Parathyroid adenoma (tissue), 2 donors: ENCODE data around the gene HDAC4.

Experiments used
- H2AFZ ChIP-seq: fragments of 300-600 bp; sonication (generic); one replicate; pipeline ENCODE4 v1.7.0; 2017; ENCODE audit warnings: antibody characterized with exemption, mild to moderate bottlenecking
- H3K27ac ChIP-seq: fragments of 300-600 bp; sonication (generic); one replicate; pipeline ENCODE4 v1.7.0; 2017
- H3K27me3 ChIP-seq: fragments of 300-600 bp; sonication (generic); one replicate; pipeline ENCODE4 v1.7.0; 2017; ENCODE audit warnings: low read length; ENCODE audit not compliant: control insufficient read depth, insufficient read depth
- H3K36me3 ChIP-seq: fragments of 300-600 bp; sonication (generic); one replicate; pipeline ENCODE4 v1.7.0; 2017; ENCODE audit warnings: low read length; ENCODE audit not compliant: control insufficient read depth, insufficient read depth
- H3K4me1 ChIP-seq: fragments of 300-600 bp; sonication (generic); one replicate; pipeline ENCODE4 v1.7.0; 2017; ENCODE audit warnings: control low read depth
- H3K4me2 ChIP-seq: fragments of 300-600 bp; sonication (generic); one replicate; pipeline ENCODE4 v1.7.0; 2017; ENCODE audit warnings: low read length
- H3K4me3 ChIP-seq: fragments of 300-600 bp; sonication (generic); one replicate; pipeline ENCODE4 v1.7.0; 2017; ENCODE audit warnings: low read depth, low read length
- H3K79me2 ChIP-seq: fragments of 300-600 bp; sonication (generic); one replicate; pipeline ENCODE4 v1.7.0; 2017; ENCODE audit warnings: control low read depth
- H3K9ac ChIP-seq: fragments of 300-600 bp; sonication (generic); one replicate; pipeline ENCODE4 v1.7.0; 2017; ENCODE audit warnings: mild to moderate bottlenecking
- H3K9me3 ChIP-seq: fragments of 300-600 bp; sonication (generic); one replicate; pipeline ENCODE4 v1.7.0; 2017; ENCODE audit warnings: low read length; ENCODE audit not compliant: control insufficient read depth
- TF ChIP-seq, protein P1 (sequence below): fragments of 300-600 bp; sonication (generic); IDR thresholded peaks from one replicate; pipeline ENCODE4 v1.7.0; 2017; ENCODE audit warnings: antibody characterized with exemption, mild to moderate bottlenecking
- donor health status: primary hyperparathyroidism.

The HDAC4 gene

DNA sequence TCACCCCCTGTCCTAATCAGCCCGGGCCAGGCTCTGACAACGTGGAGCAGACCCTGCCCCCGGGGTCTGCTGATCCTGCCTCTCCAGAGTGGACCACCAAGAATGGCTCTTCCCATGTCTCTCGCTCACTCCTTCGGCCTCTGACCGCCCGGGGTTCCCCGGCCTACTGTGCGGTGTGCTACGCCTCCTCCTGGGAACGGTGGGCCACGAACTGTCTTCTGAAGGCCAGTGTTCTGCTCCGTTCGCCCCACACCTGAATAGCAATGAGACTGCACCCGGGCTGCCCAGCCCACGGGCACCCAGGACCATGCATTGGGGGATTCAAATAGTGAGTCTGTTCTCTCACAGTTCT lies 363.3 kb downstream of the HDAC4 start:
- Histone ChIP-seq H3K27me3 (no peaks in the 10 kb centered on the region), H3K4me3 (no peak overlapping the region), H3K4me2 (no peak overlapping the region), H3K27ac (no peak overlapping the region), H3K9me3 (no peaks in the 10 kb centered on the region), H2AFZ (no peak overlapping the region), H3K9ac (no peak overlapping the region), H3K79me2 (no peaks in the 10 kb centered on the region), H3K4me1 (no peaks in the 10 kb centered on the region), H3K36me3 (no peaks in the 10 kb centered on the region)
- TF ChIP-seq, protein P1, sequence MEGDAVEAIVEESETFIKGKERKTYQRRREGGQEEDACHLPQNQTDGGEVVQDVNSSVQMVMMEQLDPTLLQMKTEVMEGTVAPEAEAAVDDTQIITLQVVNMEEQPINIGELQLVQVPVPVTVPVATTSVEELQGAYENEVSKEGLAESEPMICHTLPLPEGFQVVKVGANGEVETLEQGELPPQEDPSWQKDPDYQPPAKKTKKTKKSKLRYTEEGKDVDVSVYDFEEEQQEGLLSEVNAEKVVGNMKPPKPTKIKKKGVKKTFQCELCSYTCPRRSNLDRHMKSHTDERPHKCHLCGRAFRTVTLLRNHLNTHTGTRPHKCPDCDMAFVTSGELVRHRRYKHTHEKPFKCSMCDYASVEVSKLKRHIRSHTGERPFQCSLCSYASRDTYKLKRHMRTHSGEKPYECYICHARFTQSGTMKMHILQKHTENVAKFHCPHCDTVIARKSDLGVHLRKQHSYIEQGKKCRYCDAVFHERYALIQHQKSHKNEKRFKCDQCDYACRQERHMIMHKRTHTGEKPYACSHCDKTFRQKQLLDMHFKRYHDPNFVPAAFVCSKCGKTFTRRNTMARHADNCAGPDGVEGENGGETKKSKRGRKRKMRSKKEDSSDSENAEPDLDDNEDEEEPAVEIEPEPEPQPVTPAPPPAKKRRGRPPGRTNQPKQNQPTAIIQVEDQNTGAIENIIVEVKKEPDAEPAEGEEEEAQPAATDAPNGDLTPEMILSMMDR = no peak

GRCh38 chr2:239036819-239037558 lies 363.8 kb downstream of the HDAC4 start:
- H3K36me3 ChIP-seq = no peaks in the 10 kb centered on the region
- no peak overlapping the region for H3K4me3 ChIP-seq
- H2AFZ ChIP-seq = no peak overlapping the region
- H3K27me3 ChIP-seq = no peaks in the 10 kb centered on the region
- no peaks in the 10 kb centered on the region for H3K79me2 ChIP-seq
- no peaks in the 10 kb centered on the region for H3K4me1 ChIP-seq
- no peaks in the 10 kb centered on the region for H3K9me3 ChIP-seq
- no peak overlapping the region for H3K27ac ChIP-seq
- TF ChIP-seq, protein P1 = no peak
- no peak overlapping the region for H3K4me2 ChIP-seq
- no peak overlapping the region for H3K9ac ChIP-seq

- TF ChIP-seq, protein P1 = no peak
- H3K4me3 ChIP-seq = no peak overlapping the region
- H3K9me3 ChIP-seq = no peaks in the 10 kb centered on the region
- no peak overlapping the region for H3K9ac ChIP-seq
- no peak overlapping the region for H2AFZ ChIP-seq
- no peak overlapping the region for H3K4me2 ChIP-seq
- H3K27ac ChIP-seq = no peak overlapping the region
- H3K27me3 ChIP-seq = no peaks in the 10 kb centered on the region
- H3K36me3 ChIP-seq = no peaks in the 10 kb centered on the region
- no peaks in the 10 kb centered on the region for H3K4me1 ChIP-seq
- no peaks in the 10 kb centered on the region for H3K79me2 ChIP-seq
Measured at GRCh38 chr2:239035997-239036731, 364.7 kb downstream of the HDAC4 start.

DNA sequence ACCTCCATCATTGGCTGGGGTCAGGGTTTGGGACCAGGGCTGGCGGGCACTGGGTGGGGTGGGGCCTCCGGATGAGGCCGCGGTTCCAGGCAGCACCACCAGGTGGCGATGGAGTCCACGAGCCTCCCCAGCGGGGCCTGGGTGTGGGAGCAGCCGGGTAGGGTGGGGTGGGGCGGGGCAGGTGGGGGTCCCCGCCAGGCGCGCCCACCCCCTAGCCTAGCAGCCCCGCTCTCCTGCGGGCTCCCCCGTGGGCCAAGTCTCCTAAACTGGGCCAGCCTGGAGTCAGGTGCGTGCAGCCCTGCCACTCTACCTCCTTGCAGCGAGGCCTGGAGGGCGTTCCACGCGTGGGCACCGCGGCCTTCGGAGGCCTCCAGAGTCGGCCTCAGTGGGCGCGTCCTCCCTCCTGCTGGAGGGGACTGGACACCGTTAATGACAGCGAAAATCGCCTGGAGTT lies 365.4 kb downstream of the HDAC4 start:
- no peak overlapping the region for H2AFZ ChIP-seq
- no peaks in the 10 kb centered on the region for H3K79me2 ChIP-seq
- TF ChIP-seq, protein P1 = peak; percentile 44
- H3K27ac ChIP-seq = no peak overlapping the region
- no peak overlapping the region for H3K4me3 ChIP-seq
- H3K4me1 ChIP-seq = no peaks in the 10 kb centered on the region
- H3K36me3 ChIP-seq = no peaks in the 10 kb centered on the region
- no peaks in the 10 kb centered on the region for H3K9me3 ChIP-seq
- H3K27me3 ChIP-seq = no peaks in the 10 kb centered on the region
- H3K9ac ChIP-seq = no peak overlapping the region
- no peak overlapping the region for H3K4me2 ChIP-seq
